DMS53 treated with DMSO at 0.1 percent for 48 hours (cell line): ENCODE measurements around the gene SPPL3.
"Not testable (repeated sequence)": the region's sequence is repeated elsewhere in the genome, so short reads cannot be mapped to it uniquely, and the experiment has no call there.

ENCODE experiments used
- DNase-seq: peaks from one replicate; lab custom pipeline; 2025; ENCODE audit not compliant: unreplicated experiment; lab: John Stamatoyannopoulos, UW

SPPL3 gene

GRCh38 chr12:120921637-120922036 is 17.5 kb upstream of the SPPL3 start:
- no peak for DNase-seq

GRCh38 chr12:120920178-120920577 is 16.0 kb upstream of the SPPL3 start:
- no peak for DNase-seq

GRCh38 chr12:120917748-120918147 is 13.6 kb upstream of the SPPL3 start:
- DNase-seq, result no peak

- no peak for DNase-seq
Observed at GRCh38 chr12:120916561-120916960, 12.4 kb upstream of the SPPL3 start.

GRCh38 chr12:120914794-120915193 is 10.6 kb upstream of the SPPL3 start:
- DNase-seq, result no peak

GRCh38 chr12:120909633-120910298 is 5.6 kb upstream of the SPPL3 start:
- DNase-seq, result no peak

GRCh38 chr12:120905856-120906384 is 1.8 kb upstream of the SPPL3 start:
- DNase-seq, result no peak

GRCh38 chr12:120903412-120904196 is 554 bp downstream of the SPPL3 start:
- DNase-seq, result peak; percentile 15

- DNase-seq, result no peak
Observed at GRCh38 chr12:120902846-120903411, 1.2 kb downstream of the SPPL3 start.

GRCh38 chr12:120901818-120902217 is 2.3 kb downstream of the SPPL3 start:
- DNase-seq, result no peak

GRCh38 chr12:120901101-120901500 is 3.1 kb downstream of the SPPL3 start:
- DNase-seq, result not testable (repeated sequence)

GRCh38 chr12:120895532-120895931 is 8.6 kb downstream of the SPPL3 start:
- no peak for DNase-seq

GRCh38 chr12:120892265-120892664 is 11.9 kb downstream of the SPPL3 start:
- no peak for DNase-seq

- DNase-seq, result no peak
Observed at GRCh38 chr12:120890963-120891362, 13.2 kb downstream of the SPPL3 start.

- no peak for DNase-seq
Observed at GRCh38 chr12:120887253-120888043, 16.7 kb downstream of the SPPL3 start.

GRCh38 chr12:120886199-120887018 is 17.7 kb downstream of the SPPL3 start:
- DNase-seq, result no peak

GRCh38 chr12:120885521-120885920 is 18.6 kb downstream of the SPPL3 start:
- DNase-seq, result no peak

GRCh38 chr12:120884644-120885043 is 19.5 kb downstream of the SPPL3 start:
- no peak for DNase-seq

GRCh38 chr12:120882055-120882555 is 22.1 kb downstream of the SPPL3 start:
- DNase-seq, result no peak

GRCh38 chr12:120879718-120880300 is 24.3 kb downstream of the SPPL3 start:
- no peak for DNase-seq
